Measurements from ENCODE around the gene MEGF11.

Gene MEGF11

GRCh38 chr15:66080717-66081398 lies 172.7 kb downstream of the MEGF11 start:
- DNase-seq = no peak

DNA sequence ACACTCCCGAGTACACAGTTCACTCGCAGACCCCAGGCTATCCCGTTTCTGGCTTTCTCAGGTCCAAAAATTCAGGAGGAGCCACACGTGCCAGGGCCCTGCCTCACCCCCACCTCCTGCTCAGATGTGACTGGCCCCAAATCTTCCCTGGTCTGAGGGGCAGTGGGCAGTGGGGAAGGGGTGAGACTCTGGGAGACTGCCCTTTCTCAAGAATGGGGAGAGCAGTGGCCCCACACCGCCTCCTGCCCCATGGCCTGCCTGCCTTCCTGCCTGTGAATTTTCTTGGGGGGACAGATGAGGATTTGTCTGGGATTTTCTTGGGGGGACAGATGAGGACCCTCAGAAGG lies 174.6 kb downstream of the MEGF11 start:
- DNase-seq = no peak

DNA sequence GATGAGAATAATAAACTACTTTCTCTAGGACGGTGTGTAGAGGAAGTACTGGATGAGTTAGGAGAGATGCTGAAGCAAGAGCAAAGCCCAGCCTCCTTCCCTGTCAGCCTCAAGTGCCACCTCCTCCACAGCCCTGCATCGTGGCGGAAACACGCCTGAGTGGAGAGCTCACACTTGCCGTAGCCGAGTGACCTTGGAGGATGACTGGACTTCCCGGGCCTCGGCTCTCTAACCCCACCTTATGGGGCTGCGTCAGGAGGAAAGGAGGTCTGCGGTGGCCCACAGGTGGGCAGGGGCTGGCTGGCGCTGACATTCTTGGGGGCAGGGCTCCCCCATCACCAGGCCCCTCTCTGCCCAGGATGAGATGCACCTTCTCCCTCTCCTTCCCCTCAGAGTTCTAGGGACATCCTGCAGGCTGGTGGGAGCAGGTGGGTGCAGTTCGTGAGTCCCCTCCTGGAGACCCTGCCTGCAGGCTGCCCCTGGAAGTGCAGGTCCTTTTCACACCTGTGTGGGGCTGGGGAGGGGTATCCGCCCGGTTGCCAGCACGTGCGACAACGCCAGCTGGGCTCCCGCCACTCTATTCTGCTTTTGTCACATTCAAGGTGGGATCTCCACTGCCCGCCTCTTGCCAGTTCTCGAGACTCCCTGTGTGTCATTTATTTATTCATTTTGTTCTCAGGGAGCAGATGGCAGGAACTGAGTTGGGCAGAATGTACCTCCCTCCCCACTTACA lies 175.2 kb downstream of the MEGF11 start:
- DNase-seq = no peak

DNA sequence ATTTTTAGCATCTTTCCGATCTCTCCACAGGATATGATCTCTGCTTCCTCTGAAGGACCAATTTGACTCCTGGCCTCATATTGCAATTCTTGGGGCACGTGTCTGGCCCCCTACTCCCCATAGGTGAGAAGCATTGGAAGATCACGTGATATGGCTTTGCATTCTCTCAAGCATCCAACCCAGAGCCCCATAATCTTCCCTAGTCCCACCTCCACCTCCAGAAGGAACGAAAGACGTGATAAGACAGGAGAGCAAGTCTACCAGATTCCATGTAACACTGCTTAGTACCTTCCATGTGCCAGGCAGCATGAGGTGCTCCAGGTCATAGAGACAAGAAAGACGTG lies 176.3 kb downstream of the MEGF11 start:
- no peak for DNase-seq

- no peak for DNase-seq
These were observed 176.8 kb downstream of the MEGF11 start for GRCh38 chr15:66076591-66077319.

GRCh38 chr15:66075947-66076346 lies 177.6 kb downstream of the MEGF11 start:
- no peak for DNase-seq

GRCh38 chr15:66072616-66073361 lies 180.8 kb downstream of the MEGF11 start:
- no peak for DNase-seq

GRCh38 chr15:66071921-66072295 lies 181.6 kb downstream of the MEGF11 start:
- no peak for DNase-seq

GRCh38 chr15:66071160-66071920 lies 182.2 kb downstream of the MEGF11 start:
- no peak for DNase-seq

DNA sequence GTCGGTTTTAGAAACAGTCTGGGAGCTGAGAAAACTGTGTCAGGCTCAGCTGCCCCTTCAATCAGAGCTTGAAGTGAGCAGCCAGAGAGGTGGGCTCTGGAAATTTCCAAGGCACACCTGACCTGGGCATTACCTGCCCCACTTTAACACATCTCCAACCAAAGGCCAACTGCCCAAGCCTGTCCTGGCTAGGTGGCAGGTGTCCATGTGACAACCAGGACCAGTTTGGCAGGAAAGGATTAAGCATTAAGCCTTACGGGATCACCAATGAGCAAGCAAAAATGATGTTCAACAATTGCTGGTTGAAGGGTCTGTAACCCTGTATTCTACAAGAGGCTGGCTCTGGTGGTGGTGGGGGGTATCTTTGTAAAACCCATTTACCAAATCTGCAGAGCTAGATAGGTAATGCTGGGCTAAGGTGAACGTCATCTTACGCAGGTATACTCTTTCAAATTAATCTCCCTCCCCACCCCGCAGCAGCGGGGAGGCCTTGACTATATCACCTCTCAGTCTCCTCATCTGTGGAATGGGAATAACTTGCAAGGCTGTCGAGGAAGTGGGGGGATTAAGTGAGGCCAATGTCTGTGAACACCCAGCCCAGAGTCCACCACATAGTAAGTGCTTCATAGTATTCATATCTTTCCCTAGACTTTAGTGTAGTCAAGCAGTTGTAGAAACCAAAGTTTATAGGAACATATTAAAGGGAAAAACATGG lies 183.2 kb downstream of the MEGF11 start:
- no peak for DNase-seq

- no peak for DNase-seq
These were observed 183.8 kb downstream of the MEGF11 start for GRCh38 chr15:66069751-66070150.

DNA sequence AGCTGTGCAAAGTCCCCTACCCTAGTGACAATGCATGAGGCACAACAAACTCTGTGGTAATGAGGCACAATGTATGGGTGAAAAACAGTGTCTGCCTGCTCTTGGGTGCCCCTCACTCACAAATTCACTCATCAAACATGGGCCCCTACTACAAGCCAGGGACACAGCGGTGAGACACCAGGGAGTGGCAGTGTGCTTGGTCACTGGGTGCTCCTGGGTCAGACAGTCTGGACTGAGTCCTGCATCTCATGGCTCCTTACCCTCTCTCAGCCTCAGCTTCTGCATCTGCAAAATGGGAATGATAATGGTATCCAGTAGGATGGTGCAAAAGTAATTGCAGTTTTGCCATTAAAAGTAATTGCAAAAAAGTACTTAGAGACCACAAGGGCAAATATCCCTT lies 184.7 kb downstream of the MEGF11 start:
- DNase-seq = no peak

DNA sequence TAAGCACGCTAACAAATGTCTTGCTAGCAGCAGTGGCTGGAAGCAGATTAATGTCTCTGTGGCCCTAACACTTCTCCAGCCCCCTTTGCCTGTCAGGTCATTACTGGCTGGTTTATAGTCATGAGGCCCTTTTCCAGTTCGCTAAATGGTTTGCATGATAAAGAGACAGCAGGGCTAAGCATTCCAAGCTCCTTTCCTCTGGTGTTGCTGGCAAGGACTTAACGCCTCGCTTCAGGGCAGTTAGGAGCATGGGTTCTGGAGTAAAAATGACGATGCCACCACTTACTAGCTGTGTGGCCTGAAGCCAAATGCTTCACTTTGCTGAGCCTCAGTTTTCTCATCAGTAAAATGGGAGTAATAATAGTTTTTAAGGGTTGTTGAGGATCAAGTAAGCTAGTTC lies 185.9 kb downstream of the MEGF11 start:
- DNase-seq = no peak

DNA sequence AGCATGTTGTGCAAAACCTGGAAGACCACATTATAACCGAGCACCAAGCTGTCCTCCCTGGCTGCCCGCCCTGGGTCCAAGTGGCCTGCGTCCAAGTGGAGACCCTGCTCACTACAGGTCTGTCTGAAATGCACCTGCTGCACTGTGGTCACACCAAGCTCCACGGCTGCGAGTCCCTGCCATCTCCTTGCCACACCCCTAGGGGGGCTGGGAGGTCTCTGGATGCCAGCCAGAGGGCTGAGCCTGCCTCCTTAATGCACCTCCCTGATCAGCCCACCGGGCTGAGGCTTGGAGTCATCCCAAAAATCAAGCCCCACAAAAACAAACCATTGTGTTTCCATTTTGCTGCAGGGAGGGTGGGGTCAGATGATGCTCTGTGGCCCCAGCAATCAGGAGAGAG lies 187.1 kb downstream of the MEGF11 start:
- no peak for DNase-seq

DNA sequence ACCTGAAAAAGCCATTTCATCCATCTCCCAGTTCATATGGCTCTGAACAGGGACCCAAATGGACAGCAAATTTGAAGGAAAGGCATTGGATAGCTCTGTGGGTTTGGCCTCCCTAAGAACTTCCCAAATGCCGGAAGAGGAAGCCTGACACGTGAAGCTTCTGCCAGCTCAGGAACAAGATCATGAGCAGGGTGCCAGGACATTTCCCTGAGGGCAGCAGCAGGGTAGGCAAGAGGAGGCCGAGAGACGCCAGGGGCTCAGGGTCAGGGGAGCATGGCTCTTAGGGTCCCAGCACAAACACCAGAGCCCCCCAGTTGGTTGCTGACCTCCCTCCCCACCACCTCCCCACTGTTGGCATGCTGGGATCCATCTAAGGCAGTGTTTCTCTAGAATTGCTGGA lies 187.5 kb downstream of the MEGF11 start:
- DNase-seq = no peak

DNA sequence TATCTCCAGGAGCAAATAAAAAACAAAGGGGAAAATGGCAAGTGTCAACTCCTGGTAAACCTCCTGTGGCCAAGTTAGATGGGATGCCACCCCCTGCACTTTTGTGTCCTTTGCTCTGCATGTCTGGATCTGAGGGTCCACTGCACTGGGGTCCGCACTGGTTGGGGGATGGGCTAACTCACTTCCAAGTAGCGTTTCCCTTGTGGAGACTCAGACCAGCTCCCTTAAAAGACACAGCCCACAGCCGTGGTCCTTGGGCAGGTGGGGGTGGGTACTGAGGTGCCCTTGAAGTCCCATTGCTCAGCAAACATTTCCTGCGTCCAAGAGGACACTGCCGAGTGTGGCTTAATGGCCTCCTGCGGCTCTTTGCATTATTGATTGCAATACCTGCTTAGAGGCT lies 188.2 kb downstream of the MEGF11 start:
- DNase-seq = no peak

- DNase-seq = no peak
These were observed 190.4 kb downstream of the MEGF11 start for GRCh38 chr15:66063147-66063546.

GRCh38 chr15:66057089-66057488 lies 196.5 kb downstream of the MEGF11 start:
- DNase-seq = no peak

DNA sequence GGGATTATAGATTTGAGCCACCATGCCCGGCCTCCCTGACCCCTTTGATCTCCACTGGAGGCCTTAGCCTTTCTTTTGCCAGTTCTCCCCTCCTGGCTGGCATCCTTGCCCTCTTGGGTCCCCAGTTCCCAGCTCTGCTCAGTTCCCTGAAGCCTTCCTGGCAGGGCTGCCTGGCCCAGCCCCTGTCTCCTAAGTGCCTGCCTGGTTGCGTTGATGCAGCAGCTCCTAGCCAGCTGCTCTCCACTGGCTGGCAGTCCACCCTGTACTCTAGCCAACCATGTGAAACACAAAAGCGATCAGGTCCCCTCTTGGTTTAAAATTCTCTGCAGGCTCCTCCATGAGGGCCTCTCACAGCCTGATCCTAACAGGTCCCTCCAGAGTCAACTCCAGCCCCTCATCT lies 199.6 kb downstream of the MEGF11 start:
- DNase-seq = no peak

- DNase-seq = no peak
These were observed 201.7 kb downstream of the MEGF11 start for GRCh38 chr15:66051833-66052232.

GRCh38 chr15:66050264-66050663 lies 203.3 kb downstream of the MEGF11 start:
- DNase-seq = no peak

- no peak for DNase-seq
These were observed 204.2 kb downstream of the MEGF11 start for GRCh38 chr15:66049353-66049752.

Measured in CD4-positive, alpha-beta T cell treated with Interleukin-4 for 1 hour (primary cell).